Activated CD8-positive, alpha-beta memory T cell treated with anti-CD3 and anti-CD28 coated beads for 4 hours (primary cell): ENCODE measurements around the gene RAB40B.

Experiments
- DNase-seq, 2 donors: peaks; one replicate each; pipeline ENCODE4 v3.0.0-alpha.2; 2020; ENCODE audit warnings: low read depth in 2 of 2

The RAB40B gene

DNA sequence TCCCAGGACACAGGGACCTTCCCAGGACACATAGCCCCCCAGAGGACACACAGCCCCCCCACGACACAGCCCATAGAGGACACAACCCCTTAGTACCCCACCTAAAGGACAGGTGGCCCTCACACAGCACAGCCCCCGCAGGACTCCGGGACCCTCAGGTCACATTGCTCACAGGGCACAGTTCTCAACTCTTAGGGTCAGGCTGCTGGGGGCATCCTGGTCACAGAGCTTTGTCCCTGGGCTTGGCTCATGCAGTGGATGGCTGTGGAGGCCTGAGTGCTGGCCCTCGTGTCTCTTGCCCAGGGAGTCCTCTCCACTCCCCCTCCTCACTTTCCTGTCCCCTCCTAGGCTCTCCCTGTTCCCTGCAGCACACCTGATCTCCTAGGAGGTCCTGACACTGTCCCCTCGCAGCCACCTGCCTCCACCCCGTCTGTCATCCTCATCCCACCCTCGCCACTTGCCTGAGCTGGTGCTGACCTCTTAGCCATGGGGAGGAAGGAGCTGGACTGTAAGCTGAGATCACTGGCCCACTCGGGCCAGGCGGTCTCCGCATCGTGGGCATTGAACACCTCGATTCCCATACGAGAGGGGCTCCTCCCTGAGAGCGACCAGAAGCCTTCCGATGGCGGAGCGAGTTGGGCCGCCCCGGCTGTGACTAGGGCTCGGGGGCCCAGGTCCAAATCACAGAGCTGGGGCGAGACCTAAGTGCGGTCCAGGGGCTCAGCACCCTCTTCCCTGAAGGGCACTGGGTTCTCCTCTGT, 48.8 kb downstream of the RAB40B start:
- DNase-seq: no peak

DNA sequence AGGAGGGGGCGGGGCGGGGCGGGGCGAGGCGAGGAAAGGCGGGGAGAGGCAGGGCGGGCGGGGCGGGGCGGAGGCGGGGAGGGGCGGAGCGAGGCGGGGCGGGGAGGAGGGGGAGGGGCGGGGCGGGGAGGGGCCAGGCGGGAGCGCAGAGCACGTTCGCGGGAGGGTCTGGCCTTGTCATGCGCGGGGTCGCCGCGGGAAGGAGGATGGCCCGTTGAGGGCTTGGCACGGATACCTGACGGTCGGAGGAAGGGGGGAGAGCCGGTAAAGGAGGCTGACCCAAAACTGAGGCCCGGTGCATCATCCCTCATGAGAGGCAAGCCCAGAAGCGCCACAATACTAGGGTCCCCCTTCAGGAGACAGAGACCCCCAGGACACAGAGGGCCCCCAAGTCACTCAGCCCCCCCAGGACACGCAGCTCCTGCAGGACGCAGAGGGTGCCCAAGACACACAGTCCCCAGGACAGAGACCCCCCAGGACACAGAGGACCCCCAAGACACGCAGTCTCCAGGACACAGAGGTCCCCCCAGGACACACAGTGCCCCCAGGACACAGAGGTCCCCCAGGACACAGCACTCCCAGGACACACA, 49.7 kb downstream of the RAB40B start:
- DNase-seq: no peak

DNA sequence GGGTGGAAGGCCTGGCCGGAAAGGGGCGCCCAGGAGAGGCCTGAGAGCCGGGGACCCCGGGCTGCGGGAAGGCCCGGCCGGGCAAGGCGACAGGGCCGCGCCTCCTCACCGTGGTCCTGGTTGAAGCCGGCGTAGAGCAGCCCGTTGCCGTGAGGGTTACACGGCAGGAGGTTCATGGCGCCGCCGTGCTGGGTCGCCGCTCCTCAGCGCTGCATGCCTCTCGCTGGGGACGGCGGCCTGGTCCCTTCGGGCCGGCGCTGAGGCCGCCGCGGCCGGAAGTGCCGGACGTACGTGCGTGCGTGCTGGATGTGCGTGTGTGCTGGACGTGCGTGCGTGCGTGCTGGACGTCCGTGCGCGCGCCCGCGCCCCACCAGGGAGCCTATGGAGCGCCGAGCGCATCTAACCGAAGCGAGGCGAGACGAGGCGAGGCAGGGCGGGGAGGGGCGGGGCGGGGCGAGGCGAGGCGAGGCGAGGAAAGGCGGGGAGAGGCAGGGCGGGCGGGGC, 50.3 kb downstream of the RAB40B start, which contains the start of gene WDR45B:
Gene WDR45B, minus strand, starts transcription at position 280 of the 504 bp plus-strand sequence. Its CDS starts 104 bp downstream, at position 176.
- DNase-seq: peak; percentile 74 to 75

- DNase-seq: peak; percentile 8 to 18
Observed at GRCh38 chr17:82647593-82648164, 50.8 kb downstream of the RAB40B start.

DNA sequence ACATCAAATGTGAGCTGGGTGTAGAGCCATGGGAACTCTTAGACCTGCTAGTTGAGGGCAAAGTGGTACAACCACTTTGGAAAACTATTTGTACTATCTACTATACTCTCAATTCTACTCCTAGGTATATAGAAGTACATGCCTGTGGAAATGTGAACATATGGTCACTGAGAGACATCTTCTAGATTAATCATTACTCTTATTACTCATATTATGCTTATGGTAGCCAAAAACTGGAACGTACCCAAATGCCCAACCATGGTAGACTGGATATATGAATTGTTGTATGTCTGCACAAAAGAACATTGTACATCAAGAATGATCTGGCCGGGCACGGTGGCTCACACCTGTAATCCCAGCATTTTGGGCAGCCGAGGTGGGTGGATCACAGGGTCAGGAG, 53.0 kb downstream of the RAB40B start:
- DNase-seq: no peak

- no peak for DNase-seq
Observed at GRCh38 chr17:82644148-82644547, 54.4 kb downstream of the RAB40B start.

DNA sequence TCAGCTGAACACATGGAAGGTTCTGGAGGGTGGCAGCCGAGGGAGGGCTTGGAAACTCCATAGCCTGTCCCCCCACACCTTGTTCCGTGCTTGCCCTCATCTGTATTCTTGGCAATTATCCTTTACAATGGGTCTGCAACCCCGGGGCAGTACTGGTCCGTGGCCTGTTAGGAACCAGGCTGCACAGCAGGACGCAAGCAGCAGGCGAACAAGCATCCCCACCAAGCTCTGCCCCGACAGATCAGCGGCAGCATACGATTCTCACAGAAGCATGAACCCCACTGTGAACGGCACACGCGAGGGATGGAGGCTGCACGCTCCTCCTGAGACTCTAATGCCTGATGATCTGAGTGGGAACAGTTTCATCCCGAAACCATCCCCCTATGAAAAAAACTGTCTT, 56.5 kb downstream of the RAB40B start:
- DNase-seq: no peak

DNA sequence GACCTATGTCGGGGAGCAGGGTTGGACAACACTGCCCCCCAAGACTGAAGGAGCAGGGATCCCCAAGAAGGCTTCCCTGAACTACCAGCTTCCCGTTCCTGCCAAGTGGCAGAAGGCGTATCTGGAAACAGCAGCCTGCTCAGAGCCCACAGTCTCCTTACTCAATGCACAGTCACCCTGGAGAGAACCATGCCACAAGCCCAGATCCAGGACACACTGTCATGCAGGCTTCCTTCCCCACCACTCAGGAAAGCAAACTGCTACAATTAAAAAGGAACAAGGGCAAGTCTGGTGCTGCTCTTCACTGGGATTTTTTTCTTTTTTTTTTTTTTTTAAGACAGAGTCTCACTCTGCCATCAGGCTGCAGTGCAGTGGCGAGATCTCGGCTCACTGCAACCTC, 58.5 kb downstream of the RAB40B start:
- no peak for DNase-seq

DNA sequence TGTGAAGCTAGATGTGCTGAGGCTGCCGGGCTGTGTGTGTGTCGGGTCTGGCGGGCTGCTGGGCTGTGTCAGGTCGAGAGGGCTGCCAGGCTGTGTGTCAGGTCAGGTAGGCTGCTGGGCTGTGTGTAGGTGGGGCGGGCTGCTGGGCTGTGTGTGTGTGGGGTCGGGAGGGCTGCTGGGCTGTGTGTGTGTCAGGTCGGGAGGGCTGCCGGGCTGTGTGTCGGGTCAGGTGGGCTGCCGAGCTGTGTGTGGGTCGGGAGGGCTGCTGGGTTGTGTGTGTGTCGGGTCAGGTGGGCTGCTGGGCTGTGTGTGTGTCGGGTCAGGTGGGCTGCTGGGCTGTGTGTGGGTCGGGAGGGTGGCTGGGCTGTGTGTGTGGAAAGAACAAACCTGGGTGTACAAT, 58.9 kb downstream of the RAB40B start:
- DNase-seq: no peak

DNA sequence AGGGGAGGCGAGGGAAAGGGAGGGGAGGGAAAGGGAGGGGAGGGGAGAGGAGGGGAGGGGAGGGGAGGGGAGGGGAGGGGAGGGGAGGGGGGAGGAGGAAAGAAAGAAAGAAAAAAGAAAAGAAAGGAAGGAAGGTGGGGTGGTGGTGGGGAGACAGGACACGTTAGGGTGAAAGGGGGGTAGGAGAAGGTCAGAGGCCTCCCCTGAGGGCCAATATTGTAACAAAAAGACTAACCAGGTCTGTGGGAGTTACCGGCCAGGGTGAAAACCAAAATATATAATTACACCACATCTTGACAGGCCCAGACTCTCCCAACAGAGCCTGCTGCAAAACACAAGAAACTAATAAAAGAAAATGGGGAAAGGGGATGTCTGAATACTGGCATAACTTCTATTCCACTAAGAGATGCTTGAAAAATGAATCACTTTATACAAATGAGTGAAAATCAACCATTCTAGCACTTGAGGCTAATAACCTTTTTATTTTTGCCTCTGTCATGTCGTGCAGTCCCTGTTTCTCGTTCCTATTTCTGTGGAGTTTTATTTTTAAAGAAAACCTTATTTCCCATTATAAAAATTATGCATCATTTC, 60.2 kb downstream of the RAB40B start:
- DNase-seq: no peak

GRCh38 chr17:82636626-82637598, 61.6 kb downstream of the RAB40B start:
- DNase-seq: no peak

- DNase-seq: no peak
Observed at GRCh38 chr17:82633343-82633742, 65.2 kb downstream of the RAB40B start.

DNA sequence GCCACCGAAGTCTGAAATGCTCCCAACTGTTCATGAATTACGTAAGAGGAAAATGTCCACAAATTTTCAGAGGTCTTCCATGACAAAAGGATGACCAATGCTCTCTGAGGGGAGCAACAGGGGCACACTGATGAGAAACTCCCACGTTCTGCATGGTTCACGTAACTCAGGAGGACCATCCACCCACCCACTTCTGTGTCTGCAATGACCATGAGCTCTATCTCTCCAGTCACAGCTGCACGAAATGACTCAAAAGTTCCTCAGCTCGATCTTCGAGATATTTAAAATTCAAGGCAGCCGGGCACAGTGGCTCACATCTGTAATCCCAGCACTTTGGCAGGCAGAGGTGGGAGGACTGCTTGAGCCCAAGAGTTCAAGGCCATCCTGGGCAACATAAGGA, 66.0 kb downstream of the RAB40B start:
- no peak for DNase-seq

DNA sequence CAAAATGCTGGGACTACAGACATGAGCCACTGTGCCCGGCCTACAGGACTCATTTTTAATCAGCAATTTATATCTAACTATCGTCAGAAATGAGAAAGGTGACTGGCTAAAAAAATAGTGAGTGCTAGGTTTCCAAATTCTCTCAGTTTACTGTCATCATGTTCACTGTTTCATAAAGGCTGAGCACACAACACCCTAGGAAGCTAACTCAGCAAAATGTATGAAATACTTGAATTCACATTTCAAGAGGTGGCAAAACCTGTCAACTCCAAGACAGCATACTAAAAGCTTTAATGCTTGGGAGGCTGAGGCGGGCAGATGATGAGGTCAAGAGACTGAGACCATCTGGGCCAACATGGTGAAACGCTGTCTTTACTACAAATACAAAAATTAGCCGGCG, 67.0 kb downstream of the RAB40B start:
- no peak for DNase-seq

DNA sequence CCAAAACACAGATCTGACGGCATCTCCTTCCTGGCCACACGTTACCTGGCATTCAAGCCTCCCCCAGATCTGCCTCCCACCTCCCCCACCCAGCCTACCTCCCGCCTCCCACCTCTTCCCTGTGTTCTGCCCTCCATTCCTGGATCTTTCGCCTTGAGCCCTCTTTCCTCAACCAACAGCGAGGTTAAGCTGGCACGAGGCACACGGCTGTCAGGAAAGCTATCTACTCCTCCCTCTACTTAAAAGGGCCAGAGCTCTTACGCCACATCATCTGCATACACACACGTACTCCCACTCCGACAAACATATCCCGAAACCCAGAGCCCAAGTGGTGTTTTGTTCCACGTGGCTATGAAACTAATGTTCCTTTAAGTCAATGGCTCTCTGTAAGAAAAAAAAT, 68.3 kb downstream of the RAB40B start:
- no peak for DNase-seq

- no peak for DNase-seq
Observed at GRCh38 chr17:82629748-82630147, 68.8 kb downstream of the RAB40B start.

- no peak for DNase-seq
Observed at GRCh38 chr17:82627405-82627804, 71.1 kb downstream of the RAB40B start.

DNA sequence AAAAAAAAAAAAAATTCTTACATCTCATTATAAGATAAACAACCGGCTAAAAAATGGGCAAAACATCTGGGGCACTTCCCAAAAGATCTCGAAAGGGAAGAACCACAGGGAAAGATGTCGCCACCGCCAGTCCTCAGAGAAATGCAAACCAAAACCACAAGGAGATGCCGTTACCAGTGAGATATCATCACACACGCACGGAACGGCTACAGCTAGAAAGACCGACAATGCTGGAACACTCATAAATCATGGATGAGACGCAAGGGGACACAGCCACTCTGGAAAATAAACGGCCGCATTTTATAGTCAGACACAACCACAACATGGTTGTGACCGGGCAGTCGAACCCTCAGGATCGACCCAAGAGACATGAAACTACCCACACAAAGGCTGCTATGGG, 74.8 kb downstream of the RAB40B start:
- no peak for DNase-seq

DNA sequence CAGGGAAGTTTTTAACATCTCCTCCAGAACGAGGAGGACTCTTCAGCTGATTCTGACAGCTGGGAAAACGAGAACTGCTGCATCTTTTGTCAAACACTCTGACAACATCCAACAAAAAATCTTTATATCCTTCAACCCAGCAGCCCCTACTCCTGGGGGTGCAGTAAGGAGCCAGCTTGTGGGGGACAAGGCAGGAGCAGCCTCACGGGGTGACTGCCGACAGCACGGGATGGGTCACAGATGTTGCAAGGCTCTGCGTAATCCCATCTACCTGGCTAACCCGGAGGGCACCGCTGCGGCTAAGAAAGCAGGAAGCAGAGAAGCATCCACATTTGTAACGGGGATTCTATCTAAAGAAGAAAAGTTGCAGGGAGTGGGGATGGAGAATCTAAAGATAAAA, 78.9 kb downstream of the RAB40B start:
- DNase-seq: no peak

GRCh38 chr17:82619211-82619610, 79.3 kb downstream of the RAB40B start:
- DNase-seq: no peak

GRCh38 chr17:82616021-82616711, 82.3 kb downstream of the RAB40B start:
- DNase-seq: no peak
